ENCODE data around the gene TMEM184A.

Gene TMEM184A

GRCh38 chr7:1493129-1493528 is 62.9 kb downstream of the TMEM184A start:
- in situ Hi-C loops (cut with HindIII; ENCODE audit: low sequenced_read_pairs): no loop called here

GRCh38 chr7:1492640-1493039 is 63.4 kb downstream of the TMEM184A start:
- in situ Hi-C loops (cut with HindIII; ENCODE audit: low sequenced_read_pairs): no loop called here
